AG04449 (cell line): ENCODE data around the gene TTN.

ENCODE experiments used
- CTCF ChIA-PET: fragments of 350-600 bp; formaldehyde crosslinking; extraction: SDS; loops from one replicate; lab custom pipeline; 2021; ENCODE audit warnings: antibody characterized with exemption; lab: Yijun Ruan, JAX
- POLR2A ChIA-PET: fragments of 400-600, 350-600 bp; formaldehyde crosslinking; extraction: SDS; loops from one replicate; lab custom pipeline; 2020; ENCODE audit warnings: antibody characterized with exemption, inconsistent platforms; lab: Yijun Ruan, JAX
- DNase-seq: peaks from one replicate; pipeline ENCODE4 v3.0.0-alpha.2; 2010; ENCODE audit warnings: low read depth, low spot score
- H3K4me3 ChIP-seq: 2 replicates; pipeline ENCODE4 v1.5.1; 2011; ENCODE audit warnings: low read depth, mild to moderate bottlenecking, control low read depth, low read length
- TF ChIP-seq, protein P1 (sequence below): IDR thresholded peaks from one replicate; pipeline ENCODE4 v1.5.1; 2011; ENCODE audit warnings: mild to moderate bottlenecking, moderate library complexity, low read length, control low read depth, inconsistent platforms; ENCODE audit not compliant: insufficient read depth; ENCODE audit errors: missing control alignments

TTN gene

DNA sequence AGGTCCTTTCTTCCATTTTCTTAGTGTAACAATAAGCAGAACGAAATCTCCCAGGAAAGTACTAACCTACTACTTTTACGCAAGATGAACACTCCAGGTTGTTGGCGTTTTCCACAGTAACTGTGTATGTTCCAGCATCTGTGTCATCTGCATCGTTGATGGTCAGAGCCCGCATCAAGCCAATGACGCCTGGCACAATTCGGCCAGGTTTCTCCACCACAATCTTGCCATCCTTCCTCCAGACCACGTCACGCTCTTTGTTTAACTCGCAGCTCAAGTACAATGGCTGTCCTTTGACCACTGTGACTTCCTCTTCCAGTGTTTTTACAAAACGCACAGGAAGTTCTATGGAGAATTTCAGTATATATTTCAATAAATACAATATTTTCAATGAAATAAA, 171.3 kb downstream of the TTN start:
- ChIA-PET POLR2A (no interaction called here), CTCF (no interaction called here)
- no peak overlapping the region for H3K4me3 ChIP-seq
- no peak for DNase-seq
- TF ChIP-seq, protein P1, sequence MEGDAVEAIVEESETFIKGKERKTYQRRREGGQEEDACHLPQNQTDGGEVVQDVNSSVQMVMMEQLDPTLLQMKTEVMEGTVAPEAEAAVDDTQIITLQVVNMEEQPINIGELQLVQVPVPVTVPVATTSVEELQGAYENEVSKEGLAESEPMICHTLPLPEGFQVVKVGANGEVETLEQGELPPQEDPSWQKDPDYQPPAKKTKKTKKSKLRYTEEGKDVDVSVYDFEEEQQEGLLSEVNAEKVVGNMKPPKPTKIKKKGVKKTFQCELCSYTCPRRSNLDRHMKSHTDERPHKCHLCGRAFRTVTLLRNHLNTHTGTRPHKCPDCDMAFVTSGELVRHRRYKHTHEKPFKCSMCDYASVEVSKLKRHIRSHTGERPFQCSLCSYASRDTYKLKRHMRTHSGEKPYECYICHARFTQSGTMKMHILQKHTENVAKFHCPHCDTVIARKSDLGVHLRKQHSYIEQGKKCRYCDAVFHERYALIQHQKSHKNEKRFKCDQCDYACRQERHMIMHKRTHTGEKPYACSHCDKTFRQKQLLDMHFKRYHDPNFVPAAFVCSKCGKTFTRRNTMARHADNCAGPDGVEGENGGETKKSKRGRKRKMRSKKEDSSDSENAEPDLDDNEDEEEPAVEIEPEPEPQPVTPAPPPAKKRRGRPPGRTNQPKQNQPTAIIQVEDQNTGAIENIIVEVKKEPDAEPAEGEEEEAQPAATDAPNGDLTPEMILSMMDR, result no peak

DNA sequence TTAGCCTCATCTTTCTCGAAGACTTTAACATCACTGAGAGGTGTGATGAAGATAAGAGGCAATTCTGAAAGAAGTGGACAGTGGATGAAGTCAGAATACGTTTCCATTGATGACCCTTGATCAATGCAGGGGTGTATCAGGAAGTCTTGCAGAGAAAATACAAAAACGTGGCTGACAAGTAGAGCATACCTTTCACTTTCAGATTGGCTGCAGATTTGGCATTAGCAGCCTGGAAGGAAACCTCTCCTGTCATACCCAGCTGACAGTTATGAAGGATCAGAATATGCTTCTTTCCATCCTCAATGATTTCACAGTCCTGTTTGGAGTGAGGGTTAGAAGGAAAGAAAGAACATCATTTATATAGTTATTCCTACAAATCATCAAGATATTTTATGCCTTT, 174.5 kb downstream of the TTN start:
- no peak overlapping the region for H3K4me3 ChIP-seq
- TF ChIP-seq, protein P1, result no peak
- ChIA-PET POLR2A (no interaction called here), CTCF (no interaction called here)
- no peak for DNase-seq

GRCh38 chr2:178630581-178630980, 176.6 kb downstream of the TTN start:
- H3K4me3 ChIP-seq, result no peak overlapping the region
- CTCF ChIA-PET, result interaction anchor here (1.1 kb wide), 1 partner anchor 71 kb away, joined by 4 read pairs; no protein-coding TSS in a partner anchor
- POLR2A ChIA-PET, result no interaction called here
- DNase-seq, result no peak
- TF ChIP-seq, protein P1, result no peak

GRCh38 chr2:178629463-178629862, 177.8 kb downstream of the TTN start:
- ChIA-PET POLR2A (no interaction called here), CTCF (no interaction called here)
- TF ChIP-seq, protein P1, result no peak
- H3K4me3 ChIP-seq, result no peak overlapping the region
- DNase-seq, result no peak

- POLR2A ChIA-PET, result no interaction called here
- TF ChIP-seq, protein P1, result no peak
- no peak overlapping the region for H3K4me3 ChIP-seq
- peak; percentile 10 for DNase-seq
- CTCF ChIA-PET, result no interaction called here
These were observed 178.6 kb downstream of the TTN start for GRCh38 chr2:178628605-178629004.

DNA sequence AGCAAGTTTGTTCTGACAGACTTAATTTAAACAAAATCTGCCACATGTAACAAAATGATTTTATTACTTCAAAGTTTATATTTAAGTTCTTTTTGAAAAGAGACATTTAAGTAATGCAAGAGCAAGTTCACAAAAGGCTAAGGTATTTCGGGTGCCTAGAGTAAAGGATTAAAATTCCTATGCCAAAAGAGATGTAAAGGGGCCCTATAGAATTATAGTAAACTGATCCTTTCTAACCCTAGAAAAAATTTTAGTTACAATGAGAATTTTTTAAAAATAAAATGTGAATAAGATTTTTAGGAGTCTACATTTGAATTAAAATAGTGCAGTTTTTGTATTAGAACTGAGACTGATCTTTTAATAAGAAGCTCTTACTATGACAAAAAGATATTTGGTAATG, 179.8 kb downstream of the TTN start:
- no peak overlapping the region for H3K4me3 ChIP-seq
- TF ChIP-seq, protein P1, result no peak
- ChIA-PET CTCF (no interaction called here), POLR2A (no interaction called here)
- no peak for DNase-seq
